ENCODE measurements around the gene HGF. TPM values are rescaled to one million over a fixed set of nuclear protein-coding genes. Genes with fewer than 3 reads are reported as not detected.
A peak's percentile ranks its signal among the peaks of the same experiment; 100 is the strongest.

The HGF gene
- total RNA-seq, 1 donor from 2014 or later = 0.22 TPM

- Histone ChIP-seq H3K36me3 (no peaks in the 10 kb centered on the region), H3K4me1 (no peaks in the 10 kb centered on the region), H3K4me3 (no peak overlapping the region), H3K79me2 (ENCODE audit: low read depth) (no peaks in the 10 kb centered on the region), H4K20me1 (ENCODE audit: low read depth) (no peaks in the 10 kb centered on the region), H3K9ac (no peak overlapping the region), H3K9me3 (ENCODE audit: low read depth) (no peaks in the 10 kb centered on the region), H3K27ac (no peak overlapping the region), H3K4me2 (no peak overlapping the region), H2AFZ (replicated peaks) (no peak overlapping the region), H3K27me3 (no peaks in the 10 kb centered on the region), H3F3A (ENCODE audit: low read depth) (no peaks in the 10 kb centered on the region)
- Mint-ChIP-seq H3K27ac (no peak overlapping the region), H3K36me3 (no peaks in the 10 kb centered on the region), H3K4me1 (no peaks in the 10 kb centered on the region), H3K4me3 (no peak overlapping the region), H3K9me3 (no peaks in the 10 kb centered on the region), H3K27me3 (ENCODE audit: insufficient read depth, low read depth) (no peaks in the 10 kb centered on the region)
- TF ChIP-seq CTCF (IDR thresholded peaks at IDR 0.05) (no peak), EZH2phosphoT487 (IDR thresholded peaks at IDR 0.05) (no peak), EZH2 (IDR thresholded peaks at IDR 0.05) (no peak)
- no peak for DNase-seq (ENCODE audit: low spot score)
These were observed 9.9 kb upstream of the HGF start for GRCh38 chr7:81779706-81780105.

DNA sequence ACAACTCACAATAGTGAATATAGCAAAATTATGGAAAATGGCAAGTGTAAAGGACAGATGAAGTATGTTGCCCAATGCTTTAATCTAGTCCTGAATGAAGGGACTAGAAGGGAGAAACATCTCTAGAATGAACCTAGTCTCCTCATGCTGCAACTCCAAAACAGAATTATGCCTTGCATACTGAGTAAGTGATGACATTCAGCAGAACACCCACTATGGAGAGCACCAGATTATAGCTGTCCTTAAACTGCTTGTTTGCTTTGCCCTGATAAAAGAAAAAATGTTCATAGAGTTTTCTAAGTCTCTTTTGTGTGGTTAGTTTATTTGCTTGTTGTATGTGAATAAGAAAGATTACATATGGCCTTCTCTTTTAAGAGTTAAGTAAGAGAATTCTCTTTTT lies 7.8 kb upstream of the HGF start:
- H3K4me3 ChIP-seq = no peak overlapping the region
- H3K4me1 Mint-ChIP-seq = no peaks in the 10 kb centered on the region
- H4K20me1 ChIP-seq (ENCODE audit: low read depth) = no peaks in the 10 kb centered on the region
- H3K4me2 ChIP-seq = no peak overlapping the region
- H3K4me1 ChIP-seq = no peaks in the 10 kb centered on the region
- no peaks in the 10 kb centered on the region for H3K36me3 Mint-ChIP-seq
- H3K79me2 ChIP-seq (ENCODE audit: low read depth) = no peaks in the 10 kb centered on the region
- H2AFZ ChIP-seq (replicated peaks) = no peak overlapping the region
- H3F3A ChIP-seq (ENCODE audit: low read depth) = no peaks in the 10 kb centered on the region
- no peak overlapping the region for H3K9ac ChIP-seq
- no peak overlapping the region for H3K27ac Mint-ChIP-seq
- H3K27me3 ChIP-seq = no peaks in the 10 kb centered on the region
- no peaks in the 10 kb centered on the region for H3K9me3 Mint-ChIP-seq
- no peak overlapping the region for H3K4me3 Mint-ChIP-seq
- no peak for DNase-seq (ENCODE audit: low spot score)
- H3K9me3 ChIP-seq (ENCODE audit: low read depth) = no peaks in the 10 kb centered on the region
- TF ChIP-seq EZH2 (IDR thresholded peaks at IDR 0.05) (no peak), CTCF (IDR thresholded peaks at IDR 0.05) (no peak), EZH2phosphoT487 (IDR thresholded peaks at IDR 0.05) (no peak)
- H3K27ac ChIP-seq = no peak overlapping the region
- H3K36me3 ChIP-seq = no peaks in the 10 kb centered on the region
- H3K27me3 Mint-ChIP-seq (ENCODE audit: insufficient read depth, low read depth) = no peaks in the 10 kb centered on the region

DNA sequence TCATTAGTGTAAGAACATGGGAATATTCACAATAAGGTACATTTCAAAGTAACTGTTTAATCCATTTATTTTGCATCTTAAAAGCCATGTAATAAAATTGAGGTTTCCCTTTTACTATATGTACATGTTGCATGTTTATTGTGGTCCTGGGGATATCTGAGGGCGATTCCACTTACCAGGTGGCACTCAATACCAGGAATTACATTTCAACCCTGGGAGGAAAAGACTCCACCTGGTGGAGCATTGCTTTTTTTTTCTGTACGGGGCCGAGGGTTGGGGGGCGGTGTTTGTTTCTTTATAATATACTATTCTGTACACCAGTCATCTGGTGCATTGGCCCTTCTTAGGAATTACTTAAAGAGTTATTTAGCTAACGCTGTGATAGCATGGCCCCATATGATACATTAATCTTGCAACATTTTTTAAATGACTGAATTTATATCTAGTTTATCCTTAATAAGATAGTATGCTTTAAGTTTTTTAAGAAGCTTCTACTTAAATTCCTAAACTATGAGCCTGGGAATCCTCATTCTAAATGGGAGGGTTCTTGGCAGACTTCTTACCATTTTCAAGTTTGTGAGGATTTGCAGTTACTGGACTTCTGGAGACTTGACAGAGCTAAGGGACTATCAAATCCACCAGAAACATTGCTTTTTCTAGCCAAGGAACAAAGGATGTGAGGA lies 7.2 kb upstream of the HGF start:
- Histone ChIP-seq H2AFZ (replicated peaks) (no peak overlapping the region), H3K9me3 (ENCODE audit: low read depth) (no peaks in the 10 kb centered on the region), H3K4me1 (no peaks in the 10 kb centered on the region), H3K4me3 (no peak overlapping the region), H3K27ac (no peak overlapping the region), H4K20me1 (ENCODE audit: low read depth) (no peaks in the 10 kb centered on the region), H3K4me2 (no peak overlapping the region), H3K27me3 (no peaks in the 10 kb centered on the region), H3K79me2 (ENCODE audit: low read depth) (no peaks in the 10 kb centered on the region), H3F3A (ENCODE audit: low read depth) (no peaks in the 10 kb centered on the region), H3K36me3 (no peaks in the 10 kb centered on the region), H3K9ac (no peak overlapping the region)
- Mint-ChIP-seq H3K27ac (no peak overlapping the region), H3K27me3 (ENCODE audit: insufficient read depth, low read depth) (no peaks in the 10 kb centered on the region), H3K4me3 (no peak overlapping the region), H3K4me1 (no peaks in the 10 kb centered on the region), H3K9me3 (no peaks in the 10 kb centered on the region), H3K36me3 (no peaks in the 10 kb centered on the region)
- no peak for DNase-seq (ENCODE audit: low spot score)
- TF ChIP-seq CTCF (IDR thresholded peaks at IDR 0.05) (peak; percentile 39), EZH2 (IDR thresholded peaks at IDR 0.05) (no peak)

Measured in neural progenitor cell (in vitro differentiated cells).